SK-N-SH treated with all-trans-retinoic acid at 6 μM for 48 hours (cell line): ENCODE results near the gene MAGOHB.
A peak's percentile ranks its signal among the peaks of the same experiment; 100 is the strongest.
"Not testable (repeated sequence)": the region's sequence is repeated elsewhere in the genome, so short reads cannot be mapped to it uniquely, and the experiment has no call there.

ENCODE experiments used
- ATAC-seq: fragments of 200-7000 bp; cut with Tn5 transposase; 3 replicates; pipeline ENCODE4 v1.9.1; 2020; ENCODE audit warnings: mild to moderate bottlenecking, moderate library complexity
- ARNTL ChIP-seq: fragments of 450-650 bp; formaldehyde crosslinking; IDR thresholded peaks from 2 replicates; pipeline ENCODE4 v1.5.0; 2020; ENCODE audit warnings: low read depth, mild to moderate bottlenecking, moderate library complexity, borderline replicate concordance
- CSDC2 ChIP-seq: fragments of 250-450 bp; sonication (Bioruptor Pico); IDR thresholded peaks from 2 replicates; pipeline ENCODE4 v1.5.0; 2020; ENCODE audit warnings: mild to moderate bottlenecking, moderate library complexity
- ESRRG ChIP-seq: fragments of 250-450 bp; sonication (Bioruptor Pico); IDR thresholded peaks from 2 replicates; pipeline ENCODE4 v1.6.1; 2021; ENCODE audit warnings: mild to moderate bottlenecking
- GLIS3 ChIP-seq: fragments of 250-450 bp; sonication (Bioruptor Pico); IDR thresholded peaks from 2 replicates; pipeline ENCODE4 v1.5.0; 2020; ENCODE audit warnings: mild to moderate bottlenecking, moderate library complexity
- ISL1 ChIP-seq: fragments of 250-450 bp; sonication (Bioruptor Pico); IDR thresholded peaks from 2 replicates; pipeline ENCODE4 v2.1.2; 2022; ENCODE audit warnings: mild to moderate bottlenecking, moderate library complexity
- PPARA ChIP-seq: fragments of 250-450 bp; sonication (Bioruptor Pico); IDR thresholded peaks from 2 replicates; pipeline ENCODE4 v1.5.0; 2020; ENCODE audit warnings: mild to moderate bottlenecking, borderline replicate concordance
- TCF4 ChIP-seq: fragments of 250-450 bp; sonication (Bioruptor Pico); IDR thresholded peaks from 2 replicates; pipeline ENCODE4 v1.8.0; 2021; ENCODE audit warnings: mild to moderate bottlenecking, moderate library complexity, borderline replicate concordance
- TOX ChIP-seq: fragments of 250-450 bp; sonication (Bioruptor Pico); IDR thresholded peaks from 2 replicates; pipeline ENCODE4 v1.8.0; 2021; ENCODE audit warnings: mild to moderate bottlenecking, moderate library complexity, borderline replicate concordance
- ZC3H10 ChIP-seq: fragments of 250-450 bp; sonication (Bioruptor Pico); IDR thresholded peaks from 2 replicates; pipeline ENCODE4 v1.5.1; 2021; ENCODE audit warnings: mild to moderate bottlenecking, moderate library complexity
- ZFP3 ChIP-seq: fragments of 250-450 bp; sonication (Bioruptor Pico); IDR thresholded peaks from 2 replicates; pipeline ENCODE4 v1.5.0; 2020; ENCODE audit warnings: mild to moderate bottlenecking, moderate library complexity
- ZFP30 ChIP-seq: fragments of 450-650 bp; formaldehyde crosslinking; IDR thresholded peaks from 2 replicates; pipeline ENCODE4 v1.5.0; 2022; ENCODE audit warnings: mild to moderate bottlenecking, moderate library complexity
- ZNF565 ChIP-seq: fragments of 450-650 bp; formaldehyde crosslinking; conservative IDR thresholded peaks from 2 replicates; pipeline ENCODE4 v1.5.0; 2020; ENCODE audit warnings: low read depth, mild to moderate bottlenecking, moderate library complexity
- ZNF70 ChIP-seq: fragments of 450-650 bp; formaldehyde crosslinking; IDR thresholded peaks from 2 replicates; pipeline ENCODE4 v1.5.0; 2020; ENCODE audit warnings: mild to moderate bottlenecking, moderate library complexity
- TF ChIP-seq, protein P1 (sequence below): fragments of 250-450 bp; sonication (Bioruptor Pico); IDR thresholded peaks from 2 replicates; pipeline ENCODE4 v1.8.0; 2021; ENCODE audit warnings: low read depth, mild to moderate bottlenecking, moderate library complexity, borderline replicate concordance
- TF ChIP-seq, protein P2 (sequence below): fragments of 250-450 bp; sonication (Bioruptor Pico); IDR thresholded peaks from 2 replicates; pipeline ENCODE4 v1.5.1; 2020; ENCODE audit warnings: low read depth, mild to moderate bottlenecking, moderate library complexity
- TF ChIP-seq, protein P3 (sequence below): fragments of 250-450 bp; sonication (Bioruptor Pico); IDR thresholded peaks from 2 replicates; pipeline ENCODE4 v1.5.0; 2020; ENCODE audit warnings: mild to moderate bottlenecking, moderate library complexity
- TF ChIP-seq, protein P4 (sequence below): fragments of 250-450 bp; sonication (Bioruptor Pico); IDR thresholded peaks from 2 replicates; pipeline ENCODE4 v1.5.1; 2021; ENCODE audit warnings: mild to moderate bottlenecking, moderate library complexity
- TF ChIP-seq, protein P5 (sequence below): fragments of 250-450 bp; sonication (Bioruptor Pico); IDR thresholded peaks from 2 replicates; pipeline ENCODE4 v1.8.0; 2020; ENCODE audit warnings: mild to moderate bottlenecking, moderate library complexity, borderline replicate concordance

MAGOHB gene

DNA sequence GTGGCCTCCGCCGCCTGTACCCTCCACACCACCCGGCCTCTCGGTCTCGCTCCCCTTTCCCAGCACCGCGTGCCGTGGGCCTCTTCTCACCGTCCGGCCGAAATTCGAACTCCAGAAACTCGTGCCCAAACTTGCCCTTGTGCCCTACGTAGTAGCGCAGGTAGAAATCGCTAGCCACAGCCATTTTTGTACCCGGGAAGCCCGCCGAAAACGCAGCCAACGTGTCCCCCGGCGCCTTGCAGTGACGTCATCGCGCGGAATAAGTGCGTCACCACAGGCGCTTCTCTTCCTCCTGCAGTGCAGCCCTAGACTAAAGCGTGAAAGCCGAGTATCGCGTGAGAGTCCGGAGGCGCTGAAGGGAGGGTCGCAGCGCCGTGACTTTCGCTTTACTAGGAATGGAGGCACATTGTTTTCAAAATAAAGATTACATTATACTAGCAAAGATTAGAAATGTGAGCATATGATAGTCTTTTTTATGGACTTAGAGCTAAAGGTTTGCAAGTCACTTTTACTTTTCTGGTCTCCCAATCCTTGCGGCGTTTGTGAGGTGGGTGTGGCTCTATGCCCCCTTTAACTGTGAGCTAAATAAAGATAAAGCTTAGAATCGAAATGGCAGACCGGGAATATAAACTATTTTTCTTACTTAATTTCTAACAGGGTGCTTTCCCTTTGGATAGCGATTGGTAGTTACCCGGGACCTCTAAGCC lies at the start of gene MAGOHB:
TSS of gene MAGOHB (minus strand) at position 261 of the 707 bp plus-strand sequence. CDS start at position 184, 77 bp downstream.
- peak; percentile 98 for ATAC-seq
- TF ChIP-seq CSDC2 (CRISPR knock-in tag) (0 out of 2 replicates have a peak, but pooled peaks have one; percentile 76), ZC3H10 (CRISPR knock-in tag) (no peak), ZNF70 (0 out of 2 replicates have a peak, but pooled peaks have one; percentile 14), TOX (no peak), PPARA (CRISPR knock-in tag) (peak; percentile 62; the same call in 1 of the 2 replicates), ESRRG (CRISPR knock-in tag) (no peak), GLIS3 (CRISPR knock-in tag) (no peak), ZFP30 (CRISPR knock-in tag) (no peak), ISL1 (CRISPR knock-in tag) (no peak), ARNTL (no peak), ZFP3 (CRISPR knock-in tag) (0 out of 2 replicates have a peak, but pooled peaks have one; percentile 33)
- TF ChIP-seq, protein P1, sequence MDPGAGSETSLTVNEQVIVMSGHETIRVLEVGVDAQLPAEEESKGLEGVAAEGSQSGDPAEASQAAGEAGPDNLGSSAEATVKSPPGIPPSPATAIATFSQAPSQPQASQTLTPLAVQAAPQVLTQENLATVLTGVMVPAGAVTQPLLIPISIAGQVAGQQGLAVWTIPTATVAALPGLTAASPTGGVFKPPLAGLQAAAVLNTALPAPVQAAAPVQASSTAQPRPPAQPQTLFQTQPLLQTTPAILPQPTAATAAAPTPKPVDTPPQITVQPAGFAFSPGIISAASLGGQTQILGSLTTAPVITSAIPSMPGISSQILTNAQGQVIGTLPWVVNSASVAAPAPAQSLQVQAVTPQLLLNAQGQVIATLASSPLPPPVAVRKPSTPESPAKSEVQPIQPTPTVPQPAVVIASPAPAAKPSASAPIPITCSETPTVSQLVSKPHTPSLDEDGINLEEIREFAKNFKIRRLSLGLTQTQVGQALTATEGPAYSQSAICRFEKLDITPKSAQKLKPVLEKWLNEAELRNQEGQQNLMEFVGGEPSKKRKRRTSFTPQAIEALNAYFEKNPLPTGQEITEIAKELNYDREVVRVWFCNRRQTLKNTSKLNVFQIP (CRISPR knock-in tag) = no peak
- TF ChIP-seq, protein P2, sequence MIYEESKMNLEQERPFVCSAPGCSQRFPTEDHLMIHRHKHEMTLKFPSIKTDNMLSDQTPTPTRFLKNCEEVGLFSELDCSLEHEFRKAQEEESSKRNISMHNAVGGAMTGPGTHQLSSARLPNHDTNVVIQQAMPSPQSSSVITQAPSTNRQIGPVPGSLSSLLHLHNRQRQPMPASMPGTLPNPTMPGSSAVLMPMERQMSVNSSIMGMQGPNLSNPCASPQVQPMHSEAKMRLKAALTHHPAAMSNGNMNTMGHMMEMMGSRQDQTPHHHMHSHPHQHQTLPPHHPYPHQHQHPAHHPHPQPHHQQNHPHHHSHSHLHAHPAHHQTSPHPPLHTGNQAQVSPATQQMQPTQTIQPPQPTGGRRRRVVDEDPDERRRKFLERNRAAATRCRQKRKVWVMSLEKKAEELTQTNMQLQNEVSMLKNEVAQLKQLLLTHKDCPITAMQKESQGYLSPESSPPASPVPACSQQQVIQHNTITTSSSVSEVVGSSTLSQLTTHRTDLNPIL (CRISPR knock-in tag) = peak; percentile 58; the same call in 1 of the 2 replicates
- TF ChIP-seq, protein P3, sequence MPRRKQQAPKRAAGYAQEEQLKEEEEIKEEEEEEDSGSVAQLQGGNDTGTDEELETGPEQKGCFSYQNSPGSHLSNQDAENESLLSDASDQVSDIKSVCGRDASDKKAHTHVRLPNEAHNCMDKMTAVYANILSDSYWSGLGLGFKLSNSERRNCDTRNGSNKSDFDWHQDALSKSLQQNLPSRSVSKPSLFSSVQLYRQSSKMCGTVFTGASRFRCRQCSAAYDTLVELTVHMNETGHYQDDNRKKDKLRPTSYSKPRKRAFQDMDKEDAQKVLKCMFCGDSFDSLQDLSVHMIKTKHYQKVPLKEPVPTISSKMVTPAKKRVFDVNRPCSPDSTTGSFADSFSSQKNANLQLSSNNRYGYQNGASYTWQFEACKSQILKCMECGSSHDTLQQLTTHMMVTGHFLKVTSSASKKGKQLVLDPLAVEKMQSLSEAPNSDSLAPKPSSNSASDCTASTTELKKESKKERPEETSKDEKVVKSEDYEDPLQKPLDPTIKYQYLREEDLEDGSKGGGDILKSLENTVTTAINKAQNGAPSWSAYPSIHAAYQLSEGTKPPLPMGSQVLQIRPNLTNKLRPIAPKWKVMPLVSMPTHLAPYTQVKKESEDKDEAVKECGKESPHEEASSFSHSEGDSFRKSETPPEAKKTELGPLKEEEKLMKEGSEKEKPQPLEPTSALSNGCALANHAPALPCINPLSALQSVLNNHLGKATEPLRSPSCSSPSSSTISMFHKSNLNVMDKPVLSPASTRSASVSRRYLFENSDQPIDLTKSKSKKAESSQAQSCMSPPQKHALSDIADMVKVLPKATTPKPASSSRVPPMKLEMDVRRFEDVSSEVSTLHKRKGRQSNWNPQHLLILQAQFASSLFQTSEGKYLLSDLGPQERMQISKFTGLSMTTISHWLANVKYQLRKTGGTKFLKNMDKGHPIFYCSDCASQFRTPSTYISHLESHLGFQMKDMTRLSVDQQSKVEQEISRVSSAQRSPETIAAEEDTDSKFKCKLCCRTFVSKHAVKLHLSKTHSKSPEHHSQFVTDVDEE = 0 out of 2 replicates have a peak, but pooled peaks have one; percentile 22
- TF ChIP-seq, protein P4, sequence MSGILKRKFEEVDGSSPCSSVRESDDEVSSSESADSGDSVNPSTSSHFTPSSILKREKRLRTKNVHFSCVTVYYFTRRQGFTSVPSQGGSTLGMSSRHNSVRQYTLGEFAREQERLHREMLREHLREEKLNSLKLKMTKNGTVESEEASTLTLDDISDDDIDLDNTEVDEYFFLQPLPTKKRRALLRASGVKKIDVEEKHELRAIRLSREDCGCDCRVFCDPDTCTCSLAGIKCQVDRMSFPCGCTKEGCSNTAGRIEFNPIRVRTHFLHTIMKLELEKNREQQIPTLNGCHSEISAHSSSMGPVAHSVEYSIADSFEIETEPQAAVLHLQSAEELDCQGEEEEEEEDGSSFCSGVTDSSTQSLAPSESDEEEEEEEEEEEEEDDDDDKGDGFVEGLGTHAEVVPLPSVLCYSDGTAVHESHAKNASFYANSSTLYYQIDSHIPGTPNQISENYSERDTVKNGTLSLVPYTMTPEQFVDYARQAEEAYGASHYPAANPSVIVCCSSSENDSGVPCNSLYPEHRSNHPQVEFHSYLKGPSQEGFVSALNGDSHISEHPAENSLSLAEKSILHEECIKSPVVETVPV (CRISPR knock-in tag) = no peak

DNA sequence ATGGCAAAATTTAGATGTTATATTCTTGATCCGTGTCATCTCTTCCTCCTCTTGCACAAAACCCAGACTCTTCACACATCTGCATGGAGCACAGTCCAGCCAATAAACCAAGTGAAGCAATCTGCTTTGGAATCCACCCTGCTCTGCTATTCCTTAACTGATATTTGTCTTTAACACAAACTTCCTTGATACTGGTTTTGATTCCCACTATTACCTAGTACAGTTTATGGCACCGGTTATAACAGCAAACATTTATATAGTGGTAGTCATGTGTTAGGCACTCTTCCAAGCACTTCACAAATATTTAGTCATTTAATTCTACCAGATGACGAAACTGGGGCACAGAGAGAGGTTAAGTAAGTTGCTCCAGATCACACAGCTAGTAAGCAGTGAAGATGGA lies 47.9 kb upstream of the MAGOHB start:
- no peak for TF ChIP-seq PPARA (CRISPR knock-in tag)
- ATAC-seq = no peak

DNA sequence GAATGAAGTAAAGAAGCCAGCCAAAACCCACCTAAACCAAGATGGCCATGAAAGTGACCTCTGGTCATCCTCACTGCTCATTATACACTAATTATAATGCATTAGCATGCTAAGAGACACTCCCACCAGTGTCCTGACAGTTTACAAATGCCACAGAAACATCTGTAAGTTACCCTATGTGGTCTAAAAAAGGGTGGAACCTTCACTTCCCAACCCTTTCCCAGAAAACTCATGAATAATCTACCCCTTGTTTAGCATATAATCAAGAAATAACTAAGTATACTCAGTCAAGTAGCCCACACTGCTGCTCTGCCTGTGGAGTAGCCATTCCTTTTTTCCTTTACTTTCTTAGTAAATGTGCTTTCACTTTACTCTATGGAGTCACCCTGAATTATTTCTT lies 40.6 kb upstream of the MAGOHB start:
- ATAC-seq = no peak
- TF ChIP-seq, protein P4 (CRISPR knock-in tag) = no peak
- TF ChIP-seq TCF4 (CRISPR knock-in tag) (no peak), ARNTL (no peak), ZNF565 (CRISPR knock-in tag) (no peak)
- TF ChIP-seq, all 23 proteins: peak for 0

DNA sequence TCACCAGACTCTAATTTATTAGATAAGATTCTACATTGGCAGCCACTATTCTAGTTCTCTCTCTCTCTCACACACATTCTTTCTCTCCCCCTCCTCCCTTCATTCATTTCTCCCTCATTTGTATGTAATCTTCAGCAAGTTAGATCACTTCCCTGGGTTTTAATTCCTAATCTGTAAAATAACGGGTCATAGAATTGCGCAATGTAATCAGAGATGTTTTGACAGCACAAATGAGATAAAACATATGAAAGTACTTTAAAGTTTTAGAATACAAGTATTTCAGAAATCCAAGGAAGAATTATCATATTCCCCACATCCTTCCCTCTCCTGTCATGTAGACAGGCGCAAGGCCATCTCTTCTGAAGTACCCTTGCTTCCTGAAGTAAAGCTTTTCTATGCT lies 38.8 kb upstream of the MAGOHB start:
- TF ChIP-seq, protein P5, sequence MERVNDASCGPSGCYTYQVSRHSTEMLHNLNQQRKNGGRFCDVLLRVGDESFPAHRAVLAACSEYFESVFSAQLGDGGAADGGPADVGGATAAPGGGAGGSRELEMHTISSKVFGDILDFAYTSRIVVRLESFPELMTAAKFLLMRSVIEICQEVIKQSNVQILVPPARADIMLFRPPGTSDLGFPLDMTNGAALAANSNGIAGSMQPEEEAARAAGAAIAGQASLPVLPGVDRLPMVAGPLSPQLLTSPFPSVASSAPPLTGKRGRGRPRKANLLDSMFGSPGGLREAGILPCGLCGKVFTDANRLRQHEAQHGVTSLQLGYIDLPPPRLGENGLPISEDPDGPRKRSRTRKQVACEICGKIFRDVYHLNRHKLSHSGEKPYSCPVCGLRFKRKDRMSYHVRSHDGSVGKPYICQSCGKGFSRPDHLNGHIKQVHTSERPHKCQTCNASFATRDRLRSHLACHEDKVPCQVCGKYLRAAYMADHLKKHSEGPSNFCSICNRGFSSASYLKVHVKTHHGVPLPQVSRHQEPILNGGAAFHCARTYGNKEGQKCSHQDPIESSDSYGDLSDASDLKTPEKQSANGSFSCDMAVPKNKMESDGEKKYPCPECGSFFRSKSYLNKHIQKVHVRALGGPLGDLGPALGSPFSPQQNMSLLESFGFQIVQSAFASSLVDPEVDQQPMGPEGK (CRISPR knock-in tag) = no peak
- TF ChIP-seq, protein P3 = no peak
- TF ChIP-seq TOX (no peak), ZFP3 (CRISPR knock-in tag) (no peak)
- ATAC-seq = no peak

DNA sequence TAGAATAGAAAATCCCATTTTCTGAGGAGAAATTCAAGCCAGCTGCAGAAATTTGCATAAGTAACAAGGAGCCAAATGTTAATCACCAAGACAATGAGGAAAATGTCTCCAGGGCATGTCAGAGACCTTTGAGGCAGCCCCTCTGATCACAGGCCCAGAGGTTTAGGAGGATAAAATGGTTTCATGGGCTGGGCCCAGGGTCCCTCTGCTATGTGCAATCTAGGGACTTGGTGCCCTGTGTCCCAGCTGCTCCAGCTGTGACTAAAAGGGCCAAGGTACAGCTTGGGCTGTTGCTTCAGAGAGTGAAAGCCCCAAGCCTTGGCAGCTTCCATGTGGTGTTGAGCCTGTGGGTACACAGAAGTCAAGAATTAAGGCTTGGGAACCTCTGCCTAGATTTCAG lies 33.2 kb upstream of the MAGOHB start:
- ATAC-seq = not testable (repeated sequence)
